Measurements from ENCODE around the gene USH2A. TPM values are rescaled to one million over a fixed set of nuclear protein-coding genes. Genes with fewer than 3 reads are reported as not detected.
"Not testable (repeated sequence)": the region's sequence is repeated elsewhere in the genome, so short reads cannot be mapped to it uniquely, and the experiment has no call there.

Gene USH2A
- total RNA-seq, 1 donor = under 0.01 TPM

DNA sequence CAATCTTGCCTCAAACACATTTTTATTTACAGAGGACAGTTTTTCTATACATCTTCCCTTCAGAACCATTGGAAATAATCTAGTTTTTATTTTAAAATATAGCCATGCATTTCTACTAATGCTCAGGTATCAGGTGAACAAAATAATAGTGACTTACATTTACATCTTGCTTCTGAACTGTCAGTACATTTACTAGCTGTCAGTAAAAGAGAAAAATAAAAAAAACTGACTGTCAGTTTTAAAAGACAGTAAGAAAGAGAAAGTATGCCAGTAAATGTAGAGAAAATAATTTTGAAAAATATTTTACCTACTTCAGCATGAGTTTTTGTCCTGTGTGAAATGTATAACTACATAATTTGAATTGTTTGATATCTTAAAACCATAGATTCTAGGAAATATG is 33.5 kb downstream of the USH2A start:
- no peak for DNase-seq (ENCODE audit: low read depth in 2 of 3, low spot score in 2 of 3)

DNA sequence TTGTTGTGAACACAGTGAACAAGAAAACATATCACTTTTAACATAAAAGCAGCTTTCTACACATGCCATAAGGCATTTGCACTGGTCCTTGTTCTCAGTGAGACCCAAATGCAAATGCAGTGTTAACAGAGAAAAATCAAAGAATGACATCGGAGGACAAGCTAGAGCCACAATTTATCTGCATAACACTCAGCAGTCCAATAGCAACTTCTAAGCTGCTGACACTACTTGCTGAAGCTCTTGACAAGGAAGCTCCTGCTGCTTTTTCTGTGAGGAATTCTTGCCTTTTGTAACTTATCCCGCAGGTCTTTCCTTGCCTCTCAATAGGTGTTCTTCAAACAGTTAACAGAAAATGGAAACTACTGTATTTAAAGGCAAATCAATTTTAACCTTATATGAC is 34.7 kb downstream of the USH2A start:
- DNase-seq (ENCODE audit: low read depth in 2 of 3, low spot score in 2 of 3) = no peak

DNA sequence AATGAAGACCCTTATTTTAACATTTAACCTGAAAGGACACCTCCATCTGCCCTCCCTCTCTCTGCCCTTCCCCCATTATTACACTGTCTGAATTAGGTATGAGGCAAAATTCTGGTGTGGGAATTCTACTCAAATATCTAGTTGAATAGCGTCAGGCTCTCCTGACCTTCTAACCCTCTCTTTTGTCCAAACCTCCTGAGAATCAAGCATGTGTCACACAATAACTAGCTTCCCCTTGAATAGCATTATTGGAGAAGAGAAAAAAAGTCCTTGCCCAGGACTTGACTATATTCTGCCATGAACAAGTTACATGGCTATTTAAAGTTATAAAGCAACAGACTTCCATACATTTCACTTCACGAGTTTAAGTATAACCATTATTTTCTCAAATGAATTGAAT is 35.5 kb downstream of the USH2A start:
- DNase-seq (ENCODE audit: low read depth in 2 of 3, low spot score in 2 of 3) = no peak

GRCh38 chr1:216379441-216379840 is 43.8 kb downstream of the USH2A start:
- no peak for DNase-seq (ENCODE audit: low read depth in 2 of 3, low spot score in 2 of 3)

- no peak for DNase-seq (ENCODE audit: low read depth in 2 of 3, low spot score in 2 of 3)
These were observed 55.0 kb downstream of the USH2A start for GRCh38 chr1:216368249-216368648.

- no peak for DNase-seq (ENCODE audit: low read depth in 2 of 3, low spot score in 2 of 3)
These were observed 56.3 kb downstream of the USH2A start for GRCh38 chr1:216366979-216367378.

DNA sequence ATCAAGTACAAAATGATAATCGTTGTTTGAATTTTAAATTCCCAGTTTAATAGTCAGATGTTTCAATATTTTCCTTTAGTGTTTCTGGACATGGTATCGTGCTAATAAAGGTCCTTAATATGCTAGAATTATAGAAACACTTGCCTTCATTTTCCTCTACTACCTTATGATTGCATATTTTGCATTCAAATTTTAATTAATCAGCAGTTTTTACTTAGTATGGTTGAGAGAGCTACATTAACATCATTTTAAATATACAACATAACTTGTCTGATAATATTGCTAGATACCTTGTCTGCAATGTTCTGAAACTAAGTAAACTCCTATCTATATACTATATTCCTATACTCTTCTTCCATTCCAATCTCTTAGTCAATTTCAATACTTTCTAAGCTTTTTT is 66.3 kb downstream of the USH2A start:
- no peak for DNase-seq (ENCODE audit: low read depth in 2 of 3, low spot score in 2 of 3)

- no peak for DNase-seq (ENCODE audit: low read depth in 2 of 3, low spot score in 2 of 3)
These were observed 73.1 kb downstream of the USH2A start for GRCh38 chr1:216350186-216350585.

GRCh38 chr1:216346526-216346925 is 76.7 kb downstream of the USH2A start:
- no peak for DNase-seq (ENCODE audit: low read depth in 2 of 3, low spot score in 2 of 3)

- not testable (repeated sequence) for DNase-seq (ENCODE audit: low read depth in 2 of 3, low spot score in 2 of 3)
These were observed 82.7 kb downstream of the USH2A start for GRCh38 chr1:216340542-216340941.

- DNase-seq (ENCODE audit: low read depth in 2 of 3, low spot score in 2 of 3) = no peak
These were observed 90.8 kb downstream of the USH2A start for GRCh38 chr1:216332462-216332861.

DNA sequence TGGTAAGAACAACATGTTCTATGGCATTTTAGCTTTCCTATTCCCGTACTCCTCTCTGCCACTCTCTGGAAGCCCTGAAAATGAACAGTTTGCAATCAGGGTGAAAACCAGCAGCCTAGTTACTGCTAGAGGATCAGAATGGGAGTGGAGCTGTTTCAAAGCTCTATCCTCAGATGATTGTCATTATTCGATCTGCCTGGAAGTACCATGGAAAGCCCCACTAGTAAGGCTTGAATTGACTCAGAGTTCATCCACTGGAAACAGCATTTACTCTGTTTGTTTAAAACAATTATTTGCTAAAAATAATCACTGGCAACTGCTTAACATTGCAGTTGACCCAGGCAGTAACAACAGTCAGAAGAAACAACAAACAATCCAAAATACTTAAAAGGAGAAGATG is 91.2 kb downstream of the USH2A start:
- DNase-seq (ENCODE audit: low read depth in 2 of 3, low spot score in 2 of 3) = no peak

GRCh38 chr1:216331211-216331610 is 92.0 kb downstream of the USH2A start:
- no peak for DNase-seq (ENCODE audit: low read depth in 2 of 3, low spot score in 2 of 3)

DNA sequence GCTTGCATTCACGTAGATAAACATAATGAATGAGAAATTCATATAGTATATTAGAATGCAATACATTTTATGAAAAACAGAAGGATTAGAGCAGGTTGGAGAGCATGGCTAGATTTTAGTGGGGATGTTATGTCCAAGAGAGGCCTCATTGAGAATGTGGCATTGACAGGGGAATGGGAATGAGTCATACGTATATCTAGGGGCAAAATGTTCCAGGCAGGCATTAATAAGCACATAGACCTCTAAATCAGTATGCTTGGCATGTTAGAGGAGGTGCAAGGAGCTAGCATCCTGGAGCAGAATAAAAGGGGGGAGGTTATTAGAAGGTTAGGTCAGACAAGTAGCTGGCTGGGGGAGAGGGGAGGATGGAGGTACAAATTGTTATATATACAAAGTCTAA is 93.0 kb downstream of the USH2A start:
- DNase-seq (ENCODE audit: low read depth in 2 of 3, low spot score in 2 of 3) = no peak

- DNase-seq (ENCODE audit: low read depth in 2 of 3, low spot score in 2 of 3) = no peak
These were observed 97.3 kb downstream of the USH2A start for GRCh38 chr1:216325946-216326345.

DNA sequence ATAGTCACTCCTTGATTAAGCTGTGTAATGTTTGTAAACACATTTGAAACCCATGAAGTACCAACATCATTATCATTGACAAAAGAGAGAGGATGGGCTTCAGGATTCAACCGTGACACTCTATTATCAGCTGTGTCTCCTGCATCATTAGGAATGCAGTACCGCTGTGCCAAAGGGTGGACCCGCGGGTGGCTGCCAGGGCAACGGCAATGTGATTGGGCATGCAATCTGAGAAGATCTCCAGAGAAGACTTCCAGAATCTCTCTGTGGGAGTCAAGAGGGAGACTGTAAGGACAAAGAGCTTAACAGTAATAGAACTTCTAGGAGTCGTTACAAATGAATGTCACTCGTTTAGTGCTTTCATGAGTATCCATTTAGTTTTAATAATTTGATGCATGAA is 97.9 kb downstream of the USH2A start:
- DNase-seq (ENCODE audit: low read depth in 2 of 3, low spot score in 2 of 3) = no peak

DNA sequence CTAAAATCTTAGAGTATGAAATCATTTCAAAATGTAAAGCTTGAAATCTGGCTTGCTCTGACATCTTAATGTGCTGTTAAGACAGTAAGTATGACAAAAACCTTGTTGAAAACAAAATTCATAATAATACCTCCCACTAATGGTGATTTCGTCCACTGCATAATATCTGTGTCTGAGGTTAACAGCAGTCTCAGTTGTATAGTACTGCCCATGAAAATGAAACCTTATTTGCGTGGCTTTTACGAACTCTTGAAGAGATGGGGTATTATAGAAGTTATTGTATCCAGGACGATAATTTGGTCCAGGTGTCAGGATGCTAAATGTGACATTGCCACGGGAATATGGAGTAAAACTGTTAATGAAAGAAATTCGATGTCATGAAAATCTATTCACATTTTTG is 99.9 kb downstream of the USH2A start:
- DNase-seq (ENCODE audit: low read depth in 2 of 3, low spot score in 2 of 3) = no peak

DNA sequence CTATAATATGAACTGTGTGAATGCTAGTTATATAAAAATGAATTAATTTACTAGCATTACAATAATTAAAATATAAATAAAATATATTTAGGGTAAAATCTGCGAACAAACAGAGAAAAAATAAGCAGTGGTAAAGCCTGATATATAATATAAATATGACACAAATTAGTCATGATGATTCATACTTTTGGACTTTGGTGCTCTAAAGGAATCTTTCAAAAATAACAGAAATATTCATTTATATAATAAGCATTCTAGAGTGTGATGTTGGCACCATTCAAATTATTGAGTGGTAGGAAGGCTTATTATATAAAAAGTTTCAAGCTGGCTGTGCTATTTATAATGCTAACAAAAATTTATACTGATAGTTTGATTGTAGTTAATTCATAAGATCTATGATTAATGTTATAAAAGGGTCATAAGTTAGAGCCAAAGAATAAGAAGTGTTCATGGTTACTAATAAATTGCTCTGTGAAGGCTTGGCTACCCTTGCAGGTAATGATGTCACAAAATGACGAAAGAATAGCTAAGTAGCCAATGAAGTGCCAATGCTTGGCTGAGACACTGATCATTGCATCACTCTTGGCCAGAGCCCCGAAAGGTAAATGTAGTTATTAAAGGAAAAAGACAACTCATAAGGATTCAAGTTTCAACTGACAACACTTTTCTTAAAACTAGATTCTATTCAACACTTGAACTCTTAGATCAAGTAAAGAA is 108.7 kb downstream of the USH2A start:
- no peak for DNase-seq (ENCODE audit: low read depth in 2 of 3, low spot score in 2 of 3)

DNA sequence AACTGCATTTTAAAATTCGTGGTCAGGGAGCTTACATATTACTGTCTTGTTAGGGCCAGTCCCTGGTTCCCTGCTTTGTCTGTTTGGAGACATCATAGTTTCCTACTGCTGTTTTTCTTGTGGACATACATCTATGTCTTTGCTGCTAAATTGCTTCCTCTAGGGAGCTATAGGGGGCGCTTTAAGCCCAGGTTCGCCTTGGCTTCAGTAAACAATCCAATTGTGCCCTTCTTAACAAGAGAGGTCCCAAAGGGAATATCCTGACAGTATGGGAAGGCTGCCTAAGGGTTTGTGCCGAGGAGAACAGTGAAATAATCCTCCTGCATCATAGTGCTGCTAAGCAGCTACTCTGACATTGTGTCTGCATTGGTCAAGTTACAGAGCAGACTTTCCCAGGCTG is 112.5 kb downstream of the USH2A start:
- DNase-seq (ENCODE audit: low read depth in 2 of 3, low spot score in 2 of 3) = no peak

DNA sequence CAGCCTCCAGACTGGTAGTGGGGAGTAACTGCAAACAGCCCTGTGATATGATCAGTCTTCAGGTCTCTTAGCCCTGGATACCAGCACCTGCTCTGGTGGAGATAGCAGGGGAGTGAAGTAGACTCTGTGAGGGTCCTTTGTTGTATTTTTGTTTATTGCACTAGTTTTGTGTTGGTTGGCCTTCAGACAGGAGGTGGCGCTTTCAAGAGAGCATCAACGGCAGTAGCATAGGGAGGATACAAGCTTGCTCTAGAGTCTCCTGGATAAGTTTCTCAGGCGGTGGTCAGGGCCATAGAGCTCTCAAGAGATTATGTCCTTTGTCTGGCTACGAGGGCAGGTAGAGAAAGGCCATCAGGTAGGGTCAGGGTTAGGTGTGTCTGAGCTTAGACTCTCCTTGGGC is 116.4 kb downstream of the USH2A start:
- DNase-seq (ENCODE audit: low read depth in 2 of 3, low spot score in 2 of 3) = no peak

DNA sequence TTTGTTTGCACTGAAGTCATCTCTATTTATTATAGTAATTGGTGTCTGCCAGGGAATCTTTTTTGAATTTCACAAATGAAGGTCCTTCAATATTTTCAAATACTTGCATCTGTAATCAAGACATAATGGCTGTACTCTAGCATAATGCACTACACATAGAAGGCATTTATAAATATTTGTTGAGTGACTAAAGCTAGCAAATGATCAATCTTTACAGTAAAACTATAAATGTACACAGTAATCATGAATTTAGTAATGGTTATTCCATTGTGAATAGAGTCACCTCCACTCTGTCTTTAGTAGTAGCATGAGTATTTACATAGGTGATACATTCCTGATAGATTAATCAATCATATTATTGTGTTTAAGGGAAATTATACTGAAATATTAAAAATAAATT is 119.6 kb downstream of the USH2A start:
- DNase-seq (ENCODE audit: low read depth in 2 of 3, low spot score in 2 of 3) = no peak

GRCh38 chr1:216293683-216294082 is 129.6 kb downstream of the USH2A start:
- DNase-seq (ENCODE audit: low read depth in 2 of 3, low spot score in 2 of 3) = no peak

DNA sequence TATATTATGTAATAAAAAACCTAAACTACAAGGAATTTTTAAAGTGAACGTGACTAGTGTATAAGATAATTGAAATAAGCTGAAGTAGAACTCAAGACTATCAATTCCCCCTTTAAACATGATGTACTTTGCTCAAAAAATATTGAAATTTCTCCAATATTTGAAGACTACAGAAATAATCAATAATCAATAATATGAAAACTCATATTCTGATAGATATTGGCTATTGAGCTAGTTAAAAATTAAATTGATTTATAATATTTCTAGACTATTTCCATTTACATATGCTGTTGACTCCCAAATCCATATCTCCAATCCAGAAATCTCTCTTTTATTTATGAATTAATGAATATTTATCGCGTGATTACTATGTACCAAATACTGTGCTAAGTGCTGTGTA is 133.2 kb downstream of the USH2A start:
- no peak for DNase-seq (ENCODE audit: low read depth in 2 of 3, low spot score in 2 of 3)

Data from hematopoietic multipotent progenitor cell (in vitro differentiated cells).